GM18508 (cell line): ENCODE results near the gene GRB7.
"Not testable (repeated sequence)": the region's sequence is repeated elsewhere in the genome, so short reads cannot be mapped to it uniquely, and the experiment has no call there.

Experiments
- ATAC-seq: cut with Tn5 transposase; IDR thresholded peaks from one replicate; pipeline ENCODE4 v1.9.1; 2021; ENCODE audit warnings: moderate number of reproducible peaks; ENCODE audit not compliant: insufficient read depth, unreplicated experiment

The GRB7 gene

DNA sequence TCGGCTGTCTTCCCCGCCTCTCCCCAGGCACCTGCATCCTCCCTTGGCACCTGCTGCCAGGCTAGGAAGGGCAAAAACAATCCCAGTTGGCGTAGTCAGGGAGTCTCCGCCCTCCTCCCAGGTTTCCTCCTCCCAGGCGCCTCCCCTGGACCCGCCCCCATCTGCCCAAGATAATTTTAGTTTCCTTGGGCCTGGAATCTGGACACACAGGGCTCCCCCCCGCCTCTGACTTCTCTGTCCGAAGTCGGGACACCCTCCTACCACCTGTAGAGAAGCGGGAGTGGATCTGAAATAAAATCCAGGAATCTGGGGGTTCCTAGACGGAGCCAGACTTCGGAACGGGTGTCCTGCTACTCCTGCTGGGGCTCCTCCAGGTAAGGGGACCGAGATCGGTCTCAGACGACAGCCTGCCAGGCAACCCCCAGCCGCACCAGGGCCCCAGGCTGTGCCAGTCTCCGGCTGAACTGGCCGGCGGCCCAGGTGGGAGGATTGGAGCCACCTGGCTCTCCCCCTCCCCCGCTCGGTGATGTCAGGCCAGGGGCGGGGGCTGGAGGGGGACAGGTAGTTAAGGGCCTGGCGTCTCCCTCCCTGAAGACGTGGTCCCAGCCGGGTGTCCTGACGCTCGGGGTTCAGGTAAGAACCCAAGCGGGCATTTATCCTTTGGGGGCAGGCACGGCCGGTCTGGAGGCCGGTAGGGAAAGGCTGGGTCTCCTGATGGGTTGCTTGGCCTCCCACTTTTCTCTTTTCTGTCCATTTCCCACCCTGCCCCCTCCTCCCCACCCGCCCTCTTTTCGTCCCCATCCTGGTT is at the start of gene GRB7:
Gene GRB7, plus strand, starts transcription at position 179 of the 808 bp plus-strand sequence. CDS start 4,364 bp downstream, outside the sequence.
- ATAC-seq: no peak

GRCh38 chr17:39688475-39688835 is 49.3 kb upstream of the GRB7 start:
- ATAC-seq: no peak

DNA sequence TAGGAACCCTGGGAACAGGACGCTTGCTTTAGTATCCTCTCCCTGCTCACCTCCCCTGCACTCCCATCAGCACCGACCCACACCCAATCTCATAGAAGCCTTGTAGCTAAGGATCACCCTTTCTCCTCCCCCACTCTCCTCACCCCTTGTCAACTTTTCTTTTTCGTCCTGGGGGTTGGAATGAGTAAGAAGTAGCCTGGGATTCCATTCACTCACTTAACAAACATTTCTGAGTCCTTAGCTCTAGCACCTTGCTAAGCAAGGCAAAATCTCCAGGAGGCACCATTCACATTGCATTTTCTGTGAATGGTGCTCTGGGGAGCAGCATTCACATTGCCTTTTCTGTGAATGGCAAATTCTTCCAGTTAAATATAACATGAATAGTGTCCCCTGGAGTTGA is 48.8 kb upstream of the GRB7 start:
- ATAC-seq: no peak

DNA sequence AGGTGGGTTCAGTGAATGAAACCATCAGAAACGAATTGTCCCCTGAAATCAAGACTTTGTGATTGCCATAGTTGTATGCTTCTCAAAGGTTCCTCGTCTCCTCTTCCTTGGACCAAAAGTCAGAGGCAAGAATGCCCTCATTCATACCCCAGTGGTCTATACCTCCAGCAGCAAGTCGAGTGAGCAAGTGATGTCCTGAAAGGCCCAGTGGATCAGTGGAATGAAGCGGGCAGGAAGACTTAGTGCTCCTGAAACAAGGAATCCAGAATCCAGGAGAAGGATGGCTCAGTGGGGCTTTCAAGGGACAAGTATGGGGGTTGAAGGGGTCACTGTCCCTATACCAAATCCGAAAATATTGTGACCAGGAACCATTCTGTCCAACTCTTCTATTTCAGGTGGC is 43.1 kb upstream of the GRB7 start:
- ATAC-seq: no peak

- ATAC-seq: no peak
These were observed 42.7 kb upstream of the GRB7 start for GRCh38 chr17:39695089-39695474.

DNA sequence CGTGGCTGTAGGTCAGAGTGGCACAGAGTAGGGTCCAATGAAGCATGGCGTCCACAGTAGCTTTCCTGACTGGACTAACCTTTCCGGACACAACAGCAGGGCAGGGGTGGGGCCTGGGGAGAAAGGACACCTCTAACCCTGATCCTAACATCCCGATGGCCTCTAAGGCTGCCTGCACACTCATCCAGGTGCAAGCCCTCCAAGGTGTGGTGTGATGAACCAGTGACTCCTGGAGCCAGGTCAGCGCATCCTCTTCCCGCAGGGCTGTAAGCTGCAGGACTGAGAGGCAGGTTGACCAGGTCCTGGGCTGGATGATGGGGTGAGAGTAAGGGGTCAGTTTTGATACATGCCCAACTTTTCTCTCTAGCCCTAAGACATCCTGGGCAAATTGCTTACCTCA is 41.0 kb upstream of the GRB7 start:
- no peak for ATAC-seq

DNA sequence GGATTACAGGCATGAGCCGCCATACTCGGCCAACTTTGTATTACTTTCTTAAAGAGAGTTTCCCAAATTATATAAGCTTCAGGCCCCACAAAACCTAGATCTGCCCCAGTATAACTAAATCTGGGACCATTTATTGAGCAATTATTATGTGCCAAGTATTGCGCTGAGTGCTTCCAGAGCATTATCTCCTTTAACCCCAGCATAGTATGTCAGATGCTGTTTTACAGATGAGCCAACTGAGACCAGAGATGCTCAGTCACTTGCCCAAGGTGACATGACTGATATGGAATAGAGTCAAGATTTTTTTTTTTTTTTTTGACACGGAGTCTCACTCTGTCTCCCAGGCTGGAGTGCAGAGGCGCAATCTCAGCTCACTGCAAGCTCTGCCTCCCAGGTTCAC is 39.8 kb upstream of the GRB7 start:
- no peak for ATAC-seq

DNA sequence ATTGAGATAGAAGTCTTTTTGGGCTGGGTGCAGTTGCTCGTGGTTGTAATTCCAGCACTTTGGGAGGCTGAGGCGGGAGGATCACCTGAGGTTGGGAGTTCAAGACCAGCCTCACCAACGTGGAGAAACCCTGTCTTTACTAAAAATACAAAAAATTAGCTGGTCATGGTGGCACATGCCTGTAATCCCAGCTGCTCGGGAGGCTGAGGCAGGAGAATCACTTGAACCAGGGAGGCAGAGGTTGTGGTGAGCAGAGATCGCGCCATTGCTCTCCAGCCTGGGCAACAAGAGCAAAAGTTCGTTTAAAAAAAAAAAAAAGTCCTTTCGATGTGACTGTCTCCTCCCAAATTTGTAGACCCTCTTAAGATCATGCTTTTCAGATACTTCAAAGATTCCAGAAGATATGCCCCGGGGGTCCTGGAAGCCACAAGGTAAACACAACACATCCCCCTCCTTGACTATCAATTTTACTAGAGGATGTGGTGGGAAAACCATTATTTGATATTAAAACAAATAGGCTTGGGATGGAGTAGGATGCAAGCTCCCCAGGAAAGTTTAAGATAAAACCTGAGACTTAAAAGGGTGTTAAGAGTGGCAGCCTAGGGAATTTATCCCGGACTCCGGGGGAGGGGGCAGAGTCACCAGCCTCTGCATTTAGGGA is 38.5 kb upstream of the GRB7 start:
- ATAC-seq: not testable (repeated sequence)

- no peak for ATAC-seq
These were observed 38.0 kb upstream of the GRB7 start, which contains the start of gene ERBB2 for GRCh38 chr17:39699818-39700147. Gene ERBB2, plus strand, starts transcription at chr17:39700064. Its CDS starts 175 bp downstream, at chr17:39700239.

GRCh38 chr17:39700148-39700987 is 37.4 kb upstream of the GRB7 start:
- no peak for ATAC-seq

DNA sequence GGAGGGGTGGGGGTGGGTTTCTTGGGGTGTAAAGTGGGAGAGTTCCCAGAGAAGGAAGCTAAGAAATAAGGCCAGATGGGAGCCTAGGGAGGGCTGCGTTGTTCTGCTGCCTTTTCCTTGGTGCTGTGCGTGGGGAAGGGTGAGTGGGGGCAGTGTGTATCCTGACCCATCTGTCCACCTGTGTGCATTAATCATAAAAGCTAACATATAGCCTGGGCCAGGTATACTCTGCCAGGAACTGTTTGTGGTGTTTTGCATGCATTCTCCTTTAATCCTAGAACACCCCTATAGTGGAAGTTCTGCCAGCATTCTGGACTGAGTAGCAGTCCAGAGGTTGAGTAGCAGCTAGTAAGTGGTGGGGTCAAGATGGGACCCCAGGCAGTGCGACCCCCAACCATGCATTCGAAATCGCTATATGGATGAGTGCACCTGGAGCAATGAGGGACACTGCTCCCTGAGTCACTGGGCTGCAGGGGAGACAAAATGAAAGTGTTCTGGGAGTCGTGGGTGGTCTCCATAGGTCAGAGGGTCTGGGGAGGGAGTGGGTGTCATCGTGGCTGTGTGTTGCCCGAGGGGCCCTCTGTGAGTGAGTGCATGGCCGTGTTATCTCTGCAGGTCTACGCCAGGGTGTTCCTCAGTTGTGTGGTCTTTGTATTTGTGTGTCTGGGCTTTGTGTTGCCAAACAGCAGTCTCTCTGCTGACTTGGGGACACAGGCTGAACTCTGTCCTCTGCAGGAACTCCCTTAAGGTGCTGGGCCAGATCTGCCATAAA is 36.5 kb upstream of the GRB7 start:
- ATAC-seq: no peak

DNA sequence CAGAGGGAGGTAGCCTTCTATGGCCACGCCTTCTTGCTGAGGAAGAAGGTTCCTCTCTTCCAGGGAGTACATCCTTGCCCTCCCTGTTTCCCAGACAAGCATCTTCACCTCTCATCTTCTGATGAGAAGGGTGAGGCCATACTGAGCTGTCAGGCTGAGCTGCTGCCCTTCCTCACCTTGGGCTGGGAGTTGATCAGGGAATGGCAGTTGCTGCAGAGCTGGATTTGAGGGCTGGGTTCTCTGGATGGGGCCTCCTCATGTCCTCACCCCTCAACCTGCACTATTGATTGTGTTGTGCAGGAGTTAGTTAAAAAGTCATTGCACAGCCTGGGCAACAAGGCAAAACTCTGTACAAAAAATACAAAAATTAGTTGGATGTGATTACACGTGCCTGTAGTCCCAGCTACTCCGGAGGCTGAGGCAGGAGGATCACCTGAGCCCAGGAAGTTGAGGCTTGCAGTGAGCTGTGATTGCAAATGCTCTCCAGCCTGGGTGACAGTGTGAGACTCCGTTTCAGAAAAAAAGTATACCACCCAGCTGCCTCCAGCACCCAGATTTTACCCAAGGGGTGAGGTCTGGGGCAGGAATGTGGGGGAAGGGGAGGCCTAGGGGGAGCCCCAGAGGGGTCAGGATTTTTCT is 35.8 kb upstream of the GRB7 start:
- ATAC-seq: no peak

- ATAC-seq: no peak
These were observed 34.5 kb upstream of the GRB7 start for GRCh38 chr17:39702901-39703893.

DNA sequence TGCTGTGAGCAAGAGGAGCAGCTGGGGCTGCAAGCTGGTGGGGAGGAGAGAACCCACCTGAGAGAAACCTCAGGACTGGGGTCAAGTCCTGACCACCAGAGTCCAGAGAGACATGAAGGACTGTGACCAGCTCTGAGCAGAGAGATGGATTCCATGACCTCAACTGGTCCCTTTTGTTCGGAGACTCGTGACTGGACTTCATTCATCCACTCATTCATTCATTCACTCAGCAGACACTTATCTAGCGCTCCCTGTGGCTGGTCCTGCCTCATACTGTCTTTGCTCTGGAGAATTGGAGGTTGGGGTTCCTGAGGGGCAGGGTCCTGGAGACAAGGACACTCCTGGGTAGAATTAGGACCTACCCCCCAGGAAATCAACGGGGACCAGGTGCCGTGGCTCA is 33.8 kb upstream of the GRB7 start:
- no peak for ATAC-seq

DNA sequence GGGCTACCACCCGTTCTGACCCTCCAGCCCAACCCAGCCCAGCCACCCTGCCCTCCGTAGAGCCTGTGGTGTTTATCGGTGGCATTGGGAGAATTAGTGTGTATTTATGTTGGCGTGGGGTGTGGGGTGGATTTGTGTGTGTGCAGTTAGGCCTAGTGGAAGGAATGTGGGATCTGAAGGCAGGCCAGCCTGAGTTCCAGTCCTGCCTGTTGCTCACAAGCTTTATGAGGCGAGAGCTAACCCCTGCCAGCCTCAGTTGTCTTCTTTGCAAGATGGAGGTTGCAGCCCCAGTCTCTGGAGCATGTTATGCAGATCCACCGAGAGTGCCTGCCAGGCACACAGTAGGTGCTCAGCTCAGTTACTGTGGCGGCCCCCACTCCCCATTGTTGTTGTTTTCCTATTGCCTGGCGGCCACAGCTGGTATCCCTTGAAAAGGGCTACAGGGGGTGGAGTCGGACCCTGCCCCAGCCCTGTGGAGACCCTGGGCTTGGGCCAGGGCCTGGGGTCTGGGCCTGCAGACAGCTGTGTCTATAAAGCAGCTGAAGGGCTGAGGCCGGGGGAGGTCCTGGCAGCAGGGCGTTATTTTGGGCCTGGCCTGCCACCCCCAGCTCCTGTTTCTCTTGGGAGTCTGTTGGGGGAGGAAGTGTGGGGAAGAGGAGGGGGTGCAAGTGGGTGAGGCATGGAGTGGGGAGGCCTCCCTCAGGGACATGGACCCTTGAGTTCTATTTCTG is 32.8 kb upstream of the GRB7 start:
- no peak for ATAC-seq

GRCh38 chr17:39705786-39706348 is 31.9 kb upstream of the GRB7 start:
- no peak for ATAC-seq

- no peak for ATAC-seq
These were observed 31.4 kb upstream of the GRB7 start for GRCh38 chr17:39706383-39706782.

- ATAC-seq: no peak
These were observed 30.8 kb upstream of the GRB7 start for GRCh38 chr17:39706921-39707337.
